GM23248 (cell line): Measurements from ENCODE around the gene TRPM4.

ENCODE experiments used
- EZH2 ChIP-seq: fragments of 200-600 bp; sonication (generic); IDR thresholded peaks from 2 replicates; pipeline ENCODE4 v1.6.1; 2018; ENCODE audit warnings: antibody characterized with exemption, mild to moderate bottlenecking; ENCODE audit not compliant: insufficient read depth, poor library complexity, severe bottlenecking
- EZH2phosphoT487 ChIP-seq: fragments of 200-600 bp; sonication (generic); IDR thresholded peaks from 2 replicates; pipeline ENCODE4 v1.6.1; 2018; ENCODE audit warnings: antibody characterized with exemption, moderate library complexity, mild to moderate bottlenecking, low read depth; ENCODE audit not compliant: insufficient read depth

- TF ChIP-seq EZH2 (no peak), EZH2phosphoT487 (no peak)
Measured at GRCh38 chr19:49222011-49222410, 64.4 kb downstream of the TRPM4 start.
